Caco-2 (cell line): ENCODE measurements around the gene CCDC136. TPM values are rescaled to one million over a fixed set of nuclear protein-coding genes. Genes with fewer than 3 reads are reported as not detected.

ENCODE experiments used
- BruUV-seq: library from RNA; stranded (reverse); fragments of 400-500 nt; replicated peaks from 2 replicates; lab custom pipeline; 2021; lab: Mats Ljungman, UMichigan
- CTCF ChIA-PET: fragments of 300-600 bp; sonication (Branson Sonifier 250); formaldehyde crosslinking; loops from one replicate; lab custom pipeline; 2022; ENCODE audit warnings: antibody characterized with exemption; lab: Charles Lee
- POLR2A ChIA-PET: fragments of 300-600 bp; sonication (Branson Sonifier 250); formaldehyde crosslinking; loops from one replicate; lab custom pipeline; 2022; ENCODE audit warnings: antibody characterized with exemption; lab: Charles Lee
- DNase-seq, 2 experiments: peaks; one replicate each; pipeline versions ENCODE4 v3.0.0 to v3.0.0-alpha.2; 2020 to 2022
- H3K27me3 ChIP-seq: replicated peaks from 2 replicates; pipeline ENCODE4 v1.6.0; 2011; ENCODE audit warnings: low read length; ENCODE audit not compliant: control insufficient read depth, insufficient read depth
- H3K36me3 ChIP-seq: 2 replicates; pipeline ENCODE4 v1.5.1; 2011; ENCODE audit warnings: low read length; ENCODE audit not compliant: control insufficient read depth, insufficient read depth
- H3K4me1 ChIP-seq: fragments of 250-450 bp; sonication (Bioruptor Pico); 2 replicates; pipeline ENCODE4 v1.5.1; 2020; ENCODE audit warnings: mild to moderate bottlenecking
- H3K4me3 ChIP-seq: 2 replicates; pipeline ENCODE4 v1.5.1; 2011; ENCODE audit warnings: low read depth, mild to moderate bottlenecking, control low read depth, low read length
- H3K9me3 ChIP-seq: fragments of 250-450 bp; sonication (Bioruptor Pico); 2 replicates; pipeline ENCODE4 v1.5.1; 2020; ENCODE audit warnings: mild to moderate bottlenecking, moderate library complexity
- H3K27ac Mint-ChIP-seq: one replicate; pipeline ENCODE4 v1.8.0; 2022; ENCODE audit warnings: mixed read lengths; ENCODE audit not compliant: unreplicated experiment
- H3K27me3 Mint-ChIP-seq: one replicate; pipeline ENCODE4 v1.8.0; 2022; ENCODE audit warnings: mixed read lengths; ENCODE audit not compliant: insufficient read depth, unreplicated experiment
- H3K36me3 Mint-ChIP-seq: one replicate; pipeline ENCODE4 v1.8.0; 2022; ENCODE audit warnings: mild to moderate bottlenecking, mixed read lengths; ENCODE audit not compliant: insufficient read depth, unreplicated experiment
- H3K4me1 Mint-ChIP-seq: one replicate; pipeline ENCODE4 v1.8.0; 2022; ENCODE audit warnings: low read depth, mixed read lengths; ENCODE audit not compliant: unreplicated experiment
- H3K4me3 Mint-ChIP-seq: one replicate; pipeline ENCODE4 v1.8.0; 2022; ENCODE audit warnings: mild to moderate bottlenecking, moderate library complexity, mixed read lengths; ENCODE audit not compliant: unreplicated experiment
- H3K9me3 Mint-ChIP-seq: one replicate; pipeline ENCODE4 v1.8.0; 2022; ENCODE audit warnings: mixed read lengths; ENCODE audit not compliant: unreplicated experiment
- CTCF ChIP-seq, 2 experiments: fragments of 200-600 bp in 1 of 2; IDR thresholded peaks; 1 replicate in 1 of 2; 2 replicates in 1 of 2; pipeline versions ENCODE4 v1.5.1 to v1.8.0; 2011 to 2022; ENCODE audit warnings: antibody characterized with exemption in 1 of 2, control low read depth in 1 of 2, inconsistent platforms in 1 of 2, low read depth in 1 of 2, low read length in 1 of 2, mild to moderate bottlenecking in 1 of 2, moderate library complexity in 1 of 2; ENCODE audit not compliant: insufficient read depth in 1 of 2, severe bottlenecking in 1 of 2, unreplicated experiment in 1 of 2
- intact Hi-C: fragments of 100-400 bp; cut with micrococcal nuclease; formaldehyde crosslinking; loops from one replicate; pipeline ENCODE4 v1.10.0; 2022; ENCODE audit not compliant: unreplicated experiment
- total RNA-seq: library from RNA; stranded (reverse); gene quantifications from 2 replicates; pipeline ENCODE4 v1.2.3, GENCODE V29; 2022

Gene CCDC136
- total RNA-seq, 1 experiment from 2014 or later, result 10.2 TPM

- Mint-ChIP-seq H3K27me3 (no peaks in the 10 kb centered on the region), H3K4me1 (peaks cover 5% of the 10 kb centered on the region), H3K27ac (no peak overlapping the region), H3K9me3 (no peaks in the 10 kb centered on the region), H3K36me3 (peaks cover 44% of the 10 kb centered on the region), H3K4me3 (no peak overlapping the region)
- no peaks in the 10 kb centered on the region for H3K9me3 ChIP-seq
- no peak for DNase-seq
- no TSS peak for BruUV-seq
- CTCF ChIA-PET, result no interaction called here
- intact Hi-C loops, result no loop called here
- H3K27me3 ChIP-seq, result no peaks in the 10 kb centered on the region
- POLR2A ChIA-PET, result no interaction called here
- no peak for TF ChIP-seq CTCF (IDR thresholded peaks at IDR 0.05; ENCODE audit: insufficient read depth in 1 of 2, low read depth in 1 of 2, low read length in 1 of 2, severe bottlenecking in 1 of 2, unreplicated experiment in 1 of 2)
- H3K4me1 ChIP-seq, result no peaks in the 10 kb centered on the region
- H3K36me3 ChIP-seq, result no peaks in the 10 kb centered on the region
- no peak overlapping the region for H3K4me3 ChIP-seq
These were observed 46.5 kb downstream of the CCDC136 start for GRCh38 chr7:128838109-128838779.

- Histone ChIP-seq H3K9me3 (no peaks in the 10 kb centered on the region), H3K36me3 (no peaks in the 10 kb centered on the region), H3K27me3 (no peaks in the 10 kb centered on the region), H3K4me1 (no peaks in the 10 kb centered on the region), H3K4me3 (no peak overlapping the region)
- ChIA-PET POLR2A (no interaction called here), CTCF (no interaction called here)
- no peak overlapping the region for H3K27ac Mint-ChIP-seq
- no peaks in the 10 kb centered on the region for H3K27me3 Mint-ChIP-seq
- no peak for DNase-seq
- TF ChIP-seq CTCF (IDR thresholded peaks at IDR 0.05; ENCODE audit: insufficient read depth in 1 of 2, low read depth in 1 of 2, low read length in 1 of 2, severe bottlenecking in 1 of 2, unreplicated experiment in 1 of 2), result no peak
- no peaks in the 10 kb centered on the region for H3K9me3 Mint-ChIP-seq
- no peaks in the 10 kb centered on the region for H3K4me1 Mint-ChIP-seq
- BruUV-seq, result no TSS peak
- peaks cover 51% of the 10 kb centered on the region for H3K36me3 Mint-ChIP-seq
- intact Hi-C loops, result no loop called here
- H3K4me3 Mint-ChIP-seq, result no peak overlapping the region
These were observed 47.4 kb downstream of the CCDC136 start for GRCh38 chr7:128838981-128839731.

- CTCF ChIA-PET, result no interaction called here
- H3K4me1 Mint-ChIP-seq, result no peaks in the 10 kb centered on the region
These were observed 48.0 kb downstream of the CCDC136 start for GRCh38 chr7:128839751-128840177.

More at GRCh38 chr7:128839751-128840177, 48.0 kb downstream of the CCDC136 start:
- H3K9me3 ChIP-seq, result no peaks in the 10 kb centered on the region
- no peak for TF ChIP-seq CTCF (IDR thresholded peaks at IDR 0.05; ENCODE audit: insufficient read depth in 1 of 2, low read depth in 1 of 2, low read length in 1 of 2, severe bottlenecking in 1 of 2, unreplicated experiment in 1 of 2)
- H3K27me3 Mint-ChIP-seq, result no peaks in the 10 kb centered on the region
- BruUV-seq, result no TSS peak
- H3K9me3 Mint-ChIP-seq, result no peaks in the 10 kb centered on the region
- intact Hi-C loops, result no loop called here
- H3K36me3 Mint-ChIP-seq, result peaks cover 54% of the 10 kb centered on the region
- no peak overlapping the region for H3K4me3 ChIP-seq
- no peaks in the 10 kb centered on the region for H3K36me3 ChIP-seq
- H3K27ac Mint-ChIP-seq, result no peak overlapping the region
- no peaks in the 10 kb centered on the region for H3K4me1 ChIP-seq
- H3K27me3 ChIP-seq, result no peaks in the 10 kb centered on the region
- no peak for DNase-seq
- no peak overlapping the region for H3K4me3 Mint-ChIP-seq
- POLR2A ChIA-PET, result no interaction called here
